HepG2 (cell line): Measurements from ENCODE around the gene MVP. TPM values are rescaled to one million over a fixed set of nuclear protein-coding genes. Genes with fewer than 3 reads are reported as not detected.

Experiments used
- AGO1 ChIP-seq: fragments of 200-400 bp; formaldehyde crosslinking; IDR thresholded peaks from 2 replicates; pipeline ENCODE4 v1.6.1; 2017; ENCODE audit warnings: mild to moderate bottlenecking, low read depth, low read length, moderate library complexity; ENCODE audit not compliant: poor library complexity, severe bottlenecking
- AHR ChIP-seq: IDR thresholded peaks from 2 replicates; pipeline ENCODE4 v1.6.1; 2018; ENCODE audit warnings: missing genetic modification reagents, missing compliant biosample characterization
- CEBPB ChIP-seq: IDR thresholded peaks from 2 replicates; pipeline ENCODE4 v1.6.1; 2011; ENCODE audit warnings: low read depth, low read length, improper control_type of control experiment, borderline replicate concordance
- DBP ChIP-seq: sonication (generic); formaldehyde crosslinking; IDR thresholded peaks from 2 replicates; pipeline ENCODE4 v1.4.0; 2020; ENCODE audit warnings: missing genetic modification reagents; ENCODE audit errors: not compliant biosample characterization
- HNRNPH1 ChIP-seq: fragments of 200-400 bp; formaldehyde crosslinking; optimal IDR thresholded peaks from 2 replicates; pipeline ENCODE3; 2017; ENCODE audit warnings: mild to moderate bottlenecking, low read depth, low read length
- KMT2B ChIP-seq: IDR thresholded peaks from 2 replicates; pipeline ENCODE4 v1.6.1; 2016; ENCODE audit warnings: missing genetic modification reagents, missing compliant biosample characterization
- NFKB2 ChIP-seq: sonication (generic); formaldehyde crosslinking; IDR thresholded peaks from 2 replicates; pipeline ENCODE4 v1.4.0; 2020; ENCODE audit warnings: missing genetic modification reagents, borderline replicate concordance
- SRSF9 ChIP-seq: fragments of 200-400 bp; formaldehyde crosslinking; IDR thresholded peaks from 2 replicates; pipeline ENCODE4 v1.6.1; 2018; ENCODE audit warnings: borderline replicate concordance, mild to moderate bottlenecking, low read depth, low read length; ENCODE audit not compliant: insufficient read depth, poor library complexity, severe bottlenecking
- TFDP2 ChIP-seq: sonication (generic); formaldehyde crosslinking; IDR thresholded peaks from 2 replicates; pipeline ENCODE4 v1.4.0; 2020; ENCODE audit warnings: missing genetic modification reagents
- ZFP1 ChIP-seq: IDR thresholded peaks from 2 replicates; pipeline ENCODE4 v1.6.1; 2016
- ZFP90 ChIP-seq: sonication (generic); formaldehyde crosslinking; IDR thresholded peaks from 2 replicates; pipeline ENCODE4 v1.8.0; 2022; ENCODE audit warnings: missing genetic modification reagents, mild to moderate bottlenecking, inconsistent platforms, borderline replicate concordance
- ZNF564 ChIP-seq: sonication (generic); formaldehyde crosslinking; IDR thresholded peaks from 2 replicates; pipeline ENCODE4 v1.8.1; 2023; ENCODE audit warnings: mild to moderate bottlenecking, missing genetic modification reagents
- ZNF569 ChIP-seq: sonication (generic); formaldehyde crosslinking; IDR thresholded peaks from 2 replicates; pipeline ENCODE4 v1.5.0; 2020; ENCODE audit warnings: mild to moderate bottlenecking, missing genetic modification reagents, moderate library complexity, borderline replicate concordance
- ZNF709 ChIP-seq: sonication (generic); formaldehyde crosslinking; IDR thresholded peaks from 2 replicates; pipeline ENCODE4 v1.5.0; 2020; ENCODE audit warnings: mild to moderate bottlenecking, missing genetic modification reagents
- ZSCAN21 ChIP-seq: sonication (generic); formaldehyde crosslinking; IDR thresholded peaks from 2 replicates; pipeline ENCODE4 v1.8.0; 2022; ENCODE audit warnings: mild to moderate bottlenecking, missing genetic modification reagents, moderate library complexity, borderline replicate concordance
- polyA plus RNA-seq, 8 experiments: library from polyadenylated mRNA; depleted of rRNA in 3 of 8; stranded (reverse) in 7 of 8; unstranded in 1 of 8; fragments of >200 nt; fragmentation: Illumina TruSeq in 4 of 8; extraction: Trizol in 4 of 8; gene quantifications; 2 replicates each; pipeline versions ENCODE4 v1.2.1 to v1.2.3, GENCODE V29; 2011 to 2016; ENCODE audit warnings: low read depth in 4 of 8, missing spikeins in 1 of 8, mixed read lengths in 1 of 8; ENCODE audit not compliant: insufficient read depth in 1 of 8
- total RNA-seq, 5 experiments: library from RNA; depleted of rRNA; stranded (reverse); fragments of >200 nt; fragmentation: Illumina TruSeq; extraction: Trizol; gene quantifications; 2 replicates each; pipeline ENCODE4 v1.2.3, GENCODE V29; 2016; ENCODE audit warnings: low read depth in 1 of 5
- TF ChIP-seq, protein P1 (sequence below): sonication (generic); formaldehyde crosslinking; conservative IDR thresholded peaks from 2 replicates; pipeline ENCODE4 v1.8.0; 2022; ENCODE audit warnings: low read depth, missing genetic modification reagents
- TF ChIP-seq, protein P2 (sequence below): sonication (generic); formaldehyde crosslinking; conservative IDR thresholded peaks from 2 replicates; pipeline ENCODE4 v1.4.0; 2020; ENCODE audit warnings: missing genetic modification reagents
- TF ChIP-seq, protein P3 (sequence below): sonication (generic); formaldehyde crosslinking; conservative IDR thresholded peaks from 2 replicates; pipeline ENCODE4 v1.4.0; 2020; ENCODE audit warnings: missing genetic modification reagents

Gene MVP
- total and polyA plus RNA-seq, 2 of the 13 experiments (the other 11 are each of a cell fraction or from before 2014, with no cell fraction given): 22.9 to 43.5 TPM

DNA sequence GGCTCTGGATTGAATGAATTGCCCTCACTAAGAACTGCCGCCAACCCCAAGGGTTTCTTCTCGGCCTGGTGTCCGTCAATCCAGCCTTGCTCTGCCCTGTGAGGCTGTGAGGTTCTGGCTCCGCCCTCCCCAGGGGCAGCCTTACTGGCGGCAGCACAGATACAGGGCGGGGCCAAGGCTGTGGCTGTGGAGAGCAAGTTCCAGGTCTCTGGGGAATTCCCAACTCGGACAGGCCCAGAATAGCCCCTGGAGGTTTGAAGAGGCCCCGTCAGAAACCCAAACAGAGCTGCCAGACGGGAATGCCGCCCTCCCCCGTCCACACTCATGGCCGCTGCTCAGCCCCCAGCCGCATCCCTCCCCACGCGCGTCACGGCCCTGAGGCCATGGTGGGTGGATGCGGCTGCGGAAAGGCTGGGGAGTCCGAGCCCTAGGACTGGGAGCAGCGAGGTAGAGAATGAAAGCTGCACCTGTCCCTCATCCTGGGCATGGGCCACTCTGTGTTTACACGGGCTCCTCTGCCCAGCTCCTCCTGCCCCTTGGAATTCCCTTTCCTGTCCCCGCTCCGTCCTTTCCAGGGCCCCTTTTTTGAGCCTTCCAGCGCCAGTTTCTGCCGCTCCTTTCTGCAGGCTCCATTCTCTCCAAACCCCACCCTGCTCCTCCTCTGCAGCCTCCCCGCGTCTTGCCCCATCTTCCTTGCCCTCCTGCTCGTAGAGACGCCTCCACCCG is 8.9 kb upstream of the MVP start (continued):
- TF ChIP-seq ZFP90 (CRISPR knock-in tag): 0 out of 2 replicates have a peak, but pooled peaks have one; percentile 65
- no peak for TF ChIP-seq KMT2B (CRISPR knock-in tag)
- TF ChIP-seq ZNF569: no peak; the same call in 1 of the 2 replicates
- peak; percentile 5; the same call in 1 of the 2 replicates for TF ChIP-seq ZNF564 (CRISPR knock-in tag)
- no peak for TF ChIP-seq CEBPB
- TF ChIP-seq, protein P1, sequence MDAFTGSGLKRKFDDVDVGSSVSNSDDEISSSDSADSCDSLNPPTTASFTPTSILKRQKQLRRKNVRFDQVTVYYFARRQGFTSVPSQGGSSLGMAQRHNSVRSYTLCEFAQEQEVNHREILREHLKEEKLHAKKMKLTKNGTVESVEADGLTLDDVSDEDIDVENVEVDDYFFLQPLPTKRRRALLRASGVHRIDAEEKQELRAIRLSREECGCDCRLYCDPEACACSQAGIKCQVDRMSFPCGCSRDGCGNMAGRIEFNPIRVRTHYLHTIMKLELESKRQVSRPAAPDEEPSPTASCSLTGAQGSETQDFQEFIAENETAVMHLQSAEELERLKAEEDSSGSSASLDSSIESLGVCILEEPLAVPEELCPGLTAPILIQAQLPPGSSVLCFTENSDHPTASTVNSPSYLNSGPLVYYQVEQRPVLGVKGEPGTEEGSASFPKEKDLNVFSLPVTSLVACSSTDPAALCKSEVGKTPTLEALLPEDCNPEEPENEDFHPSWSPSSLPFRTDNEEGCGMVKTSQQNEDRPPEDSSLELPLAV: no peak
- no peak; the same call in 1 of the 2 replicates for TF ChIP-seq AHR
- TF ChIP-seq AGO1: peak; percentile 99
- no peak for TF ChIP-seq SRSF9
- TF ChIP-seq NFKB2 (CRISPR knock-in tag): peak; percentile 80; the same call in 1 of the 2 replicates
- no peak for TF ChIP-seq ZFP1 (CRISPR knock-in tag)
- 0 out of 2 replicates have a peak, but pooled peaks have one; percentile 22 for TF ChIP-seq ZSCAN21 (CRISPR knock-in tag)
- TF ChIP-seq TFDP2 (CRISPR knock-in tag): no peak
- peak; percentile 55 for TF ChIP-seq HNRNPH1
- TF ChIP-seq, protein P2, sequence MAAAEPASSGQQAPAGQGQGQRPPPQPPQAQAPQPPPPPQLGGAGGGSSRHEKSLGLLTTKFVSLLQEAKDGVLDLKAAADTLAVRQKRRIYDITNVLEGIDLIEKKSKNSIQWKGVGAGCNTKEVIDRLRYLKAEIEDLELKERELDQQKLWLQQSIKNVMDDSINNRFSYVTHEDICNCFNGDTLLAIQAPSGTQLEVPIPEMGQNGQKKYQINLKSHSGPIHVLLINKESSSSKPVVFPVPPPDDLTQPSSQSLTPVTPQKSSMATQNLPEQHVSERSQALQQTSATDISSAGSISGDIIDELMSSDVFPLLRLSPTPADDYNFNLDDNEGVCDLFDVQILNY: no peak
- TF ChIP-seq, protein P3, sequence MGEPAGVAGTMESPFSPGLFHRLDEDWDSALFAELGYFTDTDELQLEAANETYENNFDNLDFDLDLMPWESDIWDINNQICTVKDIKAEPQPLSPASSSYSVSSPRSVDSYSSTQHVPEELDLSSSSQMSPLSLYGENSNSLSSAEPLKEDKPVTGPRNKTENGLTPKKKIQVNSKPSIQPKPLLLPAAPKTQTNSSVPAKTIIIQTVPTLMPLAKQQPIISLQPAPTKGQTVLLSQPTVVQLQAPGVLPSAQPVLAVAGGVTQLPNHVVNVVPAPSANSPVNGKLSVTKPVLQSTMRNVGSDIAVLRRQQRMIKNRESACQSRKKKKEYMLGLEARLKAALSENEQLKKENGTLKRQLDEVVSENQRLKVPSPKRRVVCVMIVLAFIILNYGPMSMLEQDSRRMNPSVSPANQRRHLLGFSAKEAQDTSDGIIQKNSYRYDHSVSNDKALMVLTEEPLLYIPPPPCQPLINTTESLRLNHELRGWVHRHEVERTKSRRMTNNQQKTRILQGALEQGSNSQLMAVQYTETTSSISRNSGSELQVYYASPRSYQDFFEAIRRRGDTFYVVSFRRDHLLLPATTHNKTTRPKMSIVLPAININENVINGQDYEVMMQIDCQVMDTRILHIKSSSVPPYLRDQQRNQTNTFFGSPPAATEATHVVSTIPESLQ (CRISPR knock-in tag): no peak
- no peak for TF ChIP-seq DBP (CRISPR knock-in tag)
- no peak for TF ChIP-seq ZNF709 (CRISPR knock-in tag)
